Measurements from ENCODE around the gene RBM20. TPM values are rescaled to one million over a fixed set of nuclear protein-coding genes. Genes with fewer than 3 reads are reported as not detected.

The RBM20 gene
- total and polyA plus RNA-seq, 2 of the 13 experiments (the other 11 are each of a cell fraction or from before 2014, with no cell fraction given) = 0.02 to 0.22 TPM

- TF ChIP-seq ZNF512B (CRISPR knock-in tag; IDR thresholded peaks at IDR 0.05; ENCODE audit: borderline replicate concordance) = no peak
- TF ChIP-seq FIP1L1 (IDR thresholded peaks at IDR 0.05; ENCODE audit: borderline replicate concordance, insufficient read depth, low read depth, low read length) = no peak
- TF ChIP-seq NFE2 (CRISPR knock-in tag; IDR thresholded peaks at IDR 0.05) = no peak
- TF ChIP-seq RFX5 (IDR thresholded peaks at IDR 0.05; ENCODE audit: low read depth, low read length) = peak; percentile 99
- no peak for TF ChIP-seq NFRKB (IDR thresholded peaks at IDR 0.05)
- no peak; the same call in 1 of the 2 replicates for TF ChIP-seq DR1 (CRISPR knock-in tag; IDR thresholded peaks at IDR 0.05)
- peak; percentile 77 for TF ChIP-seq NFYB (CRISPR knock-in tag; IDR thresholded peaks at IDR 0.05)
- TF ChIP-seq GLMP (CRISPR knock-in tag; IDR thresholded peaks at IDR 0.05; ENCODE audit: borderline replicate concordance) = no peak
- no peak for TF ChIP-seq FOSL2 (CRISPR knock-in tag; IDR thresholded peaks at IDR 0.05)
- TF ChIP-seq HNF1B (CRISPR knock-in tag; IDR thresholded peaks at IDR 0.05) = peak; percentile 63; the same call in 1 of the 2 replicates
- TF ChIP-seq ZNF709 (CRISPR knock-in tag; IDR thresholded peaks at IDR 0.05) = 0 out of 2 replicates have a peak, but pooled peaks have one; percentile 24
- no peak for TF ChIP-seq IKZF4 (CRISPR knock-in tag; IDR thresholded peaks at IDR 0.05; ENCODE audit: borderline replicate concordance, low read depth, not compliant biosample characterization)
- TF ChIP-seq GLI4 (CRISPR knock-in tag; IDR thresholded peaks at IDR 0.05; ENCODE audit: borderline replicate concordance) = peak; percentile 34; the same call in 1 of the 2 replicates
- no peak for TF ChIP-seq ZNF724P (CRISPR knock-in tag; IDR thresholded peaks at IDR 0.05; ENCODE audit: borderline replicate concordance)
- TF ChIP-seq CTCF (CRISPR knock-in tag; IDR thresholded peaks at IDR 0.05) = no peak
- no peak for TF ChIP-seq NPAS2 (CRISPR knock-in tag; IDR thresholded peaks at IDR 0.05; ENCODE audit: borderline replicate concordance)
- TF ChIP-seq BORCS8-MEF2B (CRISPR knock-in tag; IDR thresholded peaks at IDR 0.05) = no peak
- no peak for TF ChIP-seq ZNF30 (CRISPR knock-in tag; IDR thresholded peaks at IDR 0.05)
- no peak for TF ChIP-seq STAG1 (CRISPR knock-in tag; IDR thresholded peaks at IDR 0.05)
- 0 out of 2 replicates have a peak, but pooled peaks have one; percentile 12 for TF ChIP-seq BRCA1 (CRISPR knock-in tag; IDR thresholded peaks at IDR 0.05)
- 0 out of 2 replicates have a peak, but pooled peaks have one; percentile 35 for TF ChIP-seq JUN (CRISPR knock-in tag; IDR thresholded peaks at IDR 0.05)
- peak; percentile 14; the same call in 1 of the 2 replicates for TF ChIP-seq MED1 (CRISPR knock-in tag; IDR thresholded peaks at IDR 0.05)
- no peak for TF ChIP-seq KAT2B (IDR thresholded peaks at IDR 0.05; ENCODE audit: borderline replicate concordance, low read depth, low read length)
Observed at GRCh38 chr10:110871298-110872084, 227.4 kb downstream of the RBM20 start, which contains the start of gene PDCD4 (continued).
